HS-27A (cell line): ENCODE data around the gene SMU1.

ENCODE experiments used
- DNase-seq: peaks from one replicate; pipeline ENCODE4 v3.0.0-alpha.2; 2012; ENCODE audit warnings: low read depth, missing footprints

Gene SMU1

GRCh38 chr9:33076046-33077004 is at the start of gene SMU1:
SMU1 (minus strand) TSS chr9:33076674; CDS start chr9:33076608, 66 bp downstream.
- peak; percentile 87 for DNase-seq

- no peak for DNase-seq
These were observed 49.0 kb upstream of the SMU1 start for GRCh38 chr9:33125461-33125860.

GRCh38 chr9:33124751-33125381 is 48.4 kb upstream of the SMU1 start:
- DNase-seq: no peak

GRCh38 chr9:33124046-33124445 is 47.6 kb upstream of the SMU1 start:
- no peak for DNase-seq

- no peak for DNase-seq
These were observed 47.0 kb upstream of the SMU1 start for GRCh38 chr9:33123407-33124031.

GRCh38 chr9:33120620-33121019 is 44.1 kb upstream of the SMU1 start:
- no peak for DNase-seq

- DNase-seq: no peak
These were observed 41.3 kb upstream of the SMU1 start for GRCh38 chr9:33117796-33118195.

- no peak for DNase-seq
These were observed 40.8 kb upstream of the SMU1 start for GRCh38 chr9:33117306-33117705.

- no peak for DNase-seq
These were observed 40.4 kb upstream of the SMU1 start for GRCh38 chr9:33116860-33117259.

- no peak for DNase-seq
These were observed 38.3 kb upstream of the SMU1 start for GRCh38 chr9:33114746-33115145.

GRCh38 chr9:33113799-33114547 is 37.5 kb upstream of the SMU1 start:
- no peak for DNase-seq

- no peak for DNase-seq
These were observed 35.6 kb upstream of the SMU1 start for GRCh38 chr9:33112094-33112493.

- DNase-seq: no peak
These were observed 35.2 kb upstream of the SMU1 start for GRCh38 chr9:33111631-33112030.

- no peak for DNase-seq
These were observed 34.2 kb upstream of the SMU1 start for GRCh38 chr9:33110686-33111085.

GRCh38 chr9:33109850-33110595 is 33.5 kb upstream of the SMU1 start:
- no peak for DNase-seq

- DNase-seq: no peak
These were observed 32.6 kb upstream of the SMU1 start for GRCh38 chr9:33109097-33109496.

GRCh38 chr9:33108472-33108871 is 32.0 kb upstream of the SMU1 start:
- DNase-seq: no peak

- DNase-seq: no peak
These were observed 31.3 kb upstream of the SMU1 start for GRCh38 chr9:33107762-33108161.

GRCh38 chr9:33106827-33107621 is 30.6 kb upstream of the SMU1 start:
- DNase-seq: no peak

- no peak for DNase-seq
These were observed 29.9 kb upstream of the SMU1 start for GRCh38 chr9:33106372-33106771.

GRCh38 chr9:33105959-33106358 is 29.5 kb upstream of the SMU1 start:
- no peak for DNase-seq
